ENCODE data around the gene ATE1.

Gene ATE1

GRCh38 chr10:121739114-121739513 lies 188.7 kb downstream of the ATE1 start:
- Histone ChIP-seq H2AFZ (ENCODE audit: low read depth, low read length) (no peak overlapping the region), H3K79me2 (ENCODE audit: insufficient read depth, low read length) (no peaks in the 10 kb centered on the region), H3K4me3 (ENCODE audit: low read depth in 1 of 2, low read length in 2 of 2) (no peak overlapping the region), H3K4me2 (ENCODE audit: insufficient read depth, low read length) (no peak overlapping the region), H3K27ac (ENCODE audit: low read length) (no peak overlapping the region), H3K36me3 (ENCODE audit: insufficient read depth, low read length) (peaks cover 14% of the 10 kb centered on the region; the same call in 1 of the 2 replicates), H3K27me3 (ENCODE audit: insufficient read depth, low read length, poor library complexity) (no peaks in the 10 kb centered on the region), H4K20me1 (ENCODE audit: insufficient read depth, low read length) (no peaks in the 10 kb centered on the region; the same call in 1 of the 2 replicates), H3K9ac (ENCODE audit: low read depth, low read length) (no peak overlapping the region), H3K9me3 (ENCODE audit: insufficient read depth, low read length, severe bottlenecking) (no peaks in the 10 kb centered on the region), H3K4me1 (ENCODE audit: insufficient read depth, low read length) (no peaks in the 10 kb centered on the region)
- DNase-seq = no peak
- no peak for TF ChIP-seq CTCF (IDR thresholded peaks at IDR 0.05; ENCODE audit: borderline replicate concordance, extremely low read depth, low read length, poor library complexity, severe bottlenecking)
- TF ChIP-seq EZH2 (IDR thresholded peaks at IDR 0.05; ENCODE audit: borderline replicate concordance, low read depth, low read length, severe bottlenecking) = no peak
- no peak for ATAC-seq (ENCODE audit: insufficient read depth, low read depth)

- no peak overlapping the region for H3K4me3 ChIP-seq (ENCODE audit: low read depth in 1 of 2, low read length in 2 of 2)
- H3K27ac ChIP-seq (ENCODE audit: low read length) = no peak overlapping the region
- no peak overlapping the region for H2AFZ ChIP-seq (ENCODE audit: low read depth, low read length)
- peaks cover 6% of the 10 kb centered on the region; the same call in 1 of the 2 replicates for H3K36me3 ChIP-seq (ENCODE audit: insufficient read depth, low read length)
- H3K4me2 ChIP-seq (ENCODE audit: insufficient read depth, low read length) = no peak overlapping the region
- no peaks in the 10 kb centered on the region for H3K9me3 ChIP-seq (ENCODE audit: insufficient read depth, low read length, severe bottlenecking)
- no peak overlapping the region for H3K9ac ChIP-seq (ENCODE audit: low read depth, low read length)
- ATAC-seq (ENCODE audit: insufficient read depth, low read depth) (no peak), DNase-seq (no peak)
- no peaks in the 10 kb centered on the region; the same call in 1 of the 2 replicates for H4K20me1 ChIP-seq (ENCODE audit: insufficient read depth, low read length)
- H3K79me2 ChIP-seq (ENCODE audit: insufficient read depth, low read length) = no peaks in the 10 kb centered on the region
- H3K4me1 ChIP-seq (ENCODE audit: insufficient read depth, low read length) = no peaks in the 10 kb centered on the region
- H3K27me3 ChIP-seq (ENCODE audit: insufficient read depth, low read length, poor library complexity) = no peaks in the 10 kb centered on the region
- no peak for TF ChIP-seq CTCF (IDR thresholded peaks at IDR 0.05; ENCODE audit: borderline replicate concordance, extremely low read depth, low read length, poor library complexity, severe bottlenecking)
- TF ChIP-seq EZH2 (IDR thresholded peaks at IDR 0.05; ENCODE audit: borderline replicate concordance, low read depth, low read length, severe bottlenecking) = no peak
Measured at GRCh38 chr10:121736315-121737130, 191.3 kb downstream of the ATE1 start.

GRCh38 chr10:121735263-121735662 lies 192.6 kb downstream of the ATE1 start:
- no peak for ATAC-seq (ENCODE audit: insufficient read depth, low read depth)
- no peak overlapping the region for H3K4me2 ChIP-seq (ENCODE audit: insufficient read depth, low read length)
- no peak overlapping the region for H3K27ac ChIP-seq (ENCODE audit: low read length)
- no peak overlapping the region for H2AFZ ChIP-seq (ENCODE audit: low read depth, low read length)
- H3K27me3 ChIP-seq (ENCODE audit: insufficient read depth, low read length, poor library complexity) = no peaks in the 10 kb centered on the region
- H3K4me1 ChIP-seq (ENCODE audit: insufficient read depth, low read length) = no peaks in the 10 kb centered on the region
- H3K9me3 ChIP-seq (ENCODE audit: insufficient read depth, low read length, severe bottlenecking) = no peaks in the 10 kb centered on the region
- TF ChIP-seq EZH2 (IDR thresholded peaks at IDR 0.05; ENCODE audit: borderline replicate concordance, low read depth, low read length, severe bottlenecking) (no peak), CTCF (IDR thresholded peaks at IDR 0.05; ENCODE audit: borderline replicate concordance, extremely low read depth, low read length, poor library complexity, severe bottlenecking) (no peak)
- no peak for DNase-seq
- no peaks in the 10 kb centered on the region; the same call in 1 of the 2 replicates for H4K20me1 ChIP-seq (ENCODE audit: insufficient read depth, low read length)
- H3K79me2 ChIP-seq (ENCODE audit: insufficient read depth, low read length) = no peaks in the 10 kb centered on the region
- no peak overlapping the region for H3K4me3 ChIP-seq (ENCODE audit: low read depth in 1 of 2, low read length in 2 of 2)
- H3K36me3 ChIP-seq (ENCODE audit: insufficient read depth, low read length) = no peaks in the 10 kb centered on the region
- no peak overlapping the region for H3K9ac ChIP-seq (ENCODE audit: low read depth, low read length)
